ENCODE measurements around the gene GBP5.

- no peak for TF ChIP-seq POLR2A (IDR thresholded peaks at IDR 0.05; ENCODE audit: low read depth, low read length)
- TF ChIP-seq POLR2AphosphoS5 (IDR thresholded peaks at IDR 0.05; ENCODE audit: low read depth, low read length), result no peak
- no peak for TF ChIP-seq TAF1 (IDR thresholded peaks at IDR 0.05; ENCODE audit: borderline replicate concordance, low read depth, low read length)
These were observed 10.0 kb downstream of the GBP5 start for GRCh38 chr1:89262643-89263042.
